Fibroblast of lung (primary cell): Measurements from ENCODE around the gene PPP1R14D. TPM values are rescaled to one million over a fixed set of nuclear protein-coding genes. Genes with fewer than 3 reads are reported as not detected.

Experiments
- DNase-seq, 2 donors: peaks; one replicate each; pipeline versions ENCODE4 v3.0.0 to v3.0.0-alpha.2; 2010; ENCODE audit warnings: low read depth in 2 of 2
- H2AFZ ChIP-seq: 2 replicates; pipeline ENCODE4 v1.5.1; 2012; ENCODE audit warnings: low read length, control low read depth, inconsistent platforms
- H3K27ac ChIP-seq: 2 replicates; pipeline ENCODE4 v1.5.1; 2011; ENCODE audit warnings: low read length, control low read depth; ENCODE audit not compliant: insufficient read depth
- H3K27me3 ChIP-seq: 2 replicates; pipeline ENCODE4 v1.5.1; 2011; ENCODE audit warnings: mild to moderate bottlenecking, low read length; ENCODE audit not compliant: control insufficient read depth, insufficient read depth
- H3K36me3 ChIP-seq: 2 replicates; pipeline ENCODE4 v1.5.1; 2011; ENCODE audit warnings: low read length; ENCODE audit not compliant: control insufficient read depth, insufficient read depth
- H3K4me1 ChIP-seq: 2 replicates; pipeline ENCODE4 v1.5.1; 2011; ENCODE audit warnings: low read length; ENCODE audit not compliant: control insufficient read depth, insufficient read depth; ENCODE audit errors: extremely low read depth
- H3K4me2 ChIP-seq: 2 replicates; pipeline ENCODE4 v1.5.1; 2011; ENCODE audit warnings: low read length, control low read depth; ENCODE audit not compliant: insufficient read depth; ENCODE audit errors: extremely low read depth
- H3K4me3 ChIP-seq, 4 experiments: fragments of 200-600 bp in 1 of 4; sonication (generic) in 1 of 4; replicated peaks in 1 of 4; 2 replicates each; pipeline ENCODE4 v1.5.1; 2011 to 2016; ENCODE audit warnings: low read length in 4 of 4, low read depth in 3 of 4, mild to moderate bottlenecking in 3 of 4, control low read depth in 2 of 4, inconsistent platforms in 1 of 4, mixed read lengths in 1 of 4; ENCODE audit not compliant: insufficient read depth in 1 of 4; ENCODE audit errors: control extremely low read depth in 1 of 4
- H3K79me2 ChIP-seq: 2 replicates; pipeline ENCODE4 v1.5.1; 2012; ENCODE audit warnings: mild to moderate bottlenecking, low read length, inconsistent platforms; ENCODE audit not compliant: control insufficient read depth, insufficient read depth
- H3K9ac ChIP-seq: 2 replicates; pipeline ENCODE4 v1.5.1; 2011; ENCODE audit warnings: mild to moderate bottlenecking, low read length, control low read depth; ENCODE audit not compliant: insufficient read depth
- H3K9me3 ChIP-seq: 2 replicates; pipeline ENCODE4 v1.5.1; 2012; ENCODE audit warnings: low read depth, low read length; ENCODE audit not compliant: control insufficient read depth, insufficient read depth
- H4K20me1 ChIP-seq: 2 replicates; pipeline ENCODE4 v1.5.1; 2011; ENCODE audit warnings: low read length; ENCODE audit not compliant: control insufficient read depth, insufficient read depth; ENCODE audit errors: extremely low read depth
- EZH2 ChIP-seq: IDR thresholded peaks from 2 replicates; pipeline ENCODE4 v1.5.1; 2012; ENCODE audit warnings: low read length, control low read depth, mild to moderate bottlenecking; ENCODE audit errors: missing control alignments
- polyA plus RNA-seq, 2 donors: library from polyadenylated mRNA; depleted of rRNA in 1 of 2; stranded (reverse) in 1 of 2; unstranded in 1 of 2; fragments of >200 nt; gene quantifications; 2 replicates each; pipeline ENCODE4 v1.2.1, GENCODE V29; 2011 to 2012; ENCODE audit warnings: missing spikeins in 1 of 2
- total RNA-seq: library from RNA; depleted of rRNA; stranded (reverse); fragments of >200 nt; gene quantifications from 2 replicates; pipeline ENCODE4 v1.2.1, GENCODE V29; 2014
- TF ChIP-seq, protein P1 (sequence below), 2 donors: IDR thresholded peaks in 1 of 2; conservative IDR thresholded peaks in 1 of 2; 1 replicate in 1 of 2; 2 replicates in 1 of 2; pipeline ENCODE4 v1.5.1; 2011 to 2012; ENCODE audit warnings: low read length in 2 of 2, control low read depth in 1 of 2, inconsistent platforms in 1 of 2, low read depth in 1 of 2, mild to moderate bottlenecking in 1 of 2

PPP1R14D gene
- total and polyA plus RNA-seq, 2 donors (not counting 1 experiment from before 2014, with no cell fraction given): not detected

DNA sequence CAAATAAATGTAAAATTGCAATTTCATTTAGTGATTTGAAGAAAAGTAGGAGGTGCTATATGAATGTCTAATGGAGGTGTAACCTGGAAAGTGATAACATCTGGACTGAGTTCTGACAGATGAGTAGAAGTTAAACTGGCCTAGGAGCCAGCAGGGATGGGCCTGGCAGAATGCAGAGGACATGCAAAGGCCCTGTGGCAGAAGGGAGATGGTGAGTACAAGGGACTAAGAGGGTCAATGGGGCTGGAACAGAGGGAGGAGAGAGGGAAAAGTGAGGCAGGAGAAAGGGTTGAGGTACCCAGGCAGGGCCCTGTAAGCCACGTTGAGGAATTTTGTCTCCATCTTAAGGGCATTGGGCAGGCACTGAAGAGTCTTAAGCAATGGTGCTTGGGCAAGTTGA, 3.4 kb upstream of the PPP1R14D start:
- no peak for DNase-seq
- TF ChIP-seq, protein P1, sequence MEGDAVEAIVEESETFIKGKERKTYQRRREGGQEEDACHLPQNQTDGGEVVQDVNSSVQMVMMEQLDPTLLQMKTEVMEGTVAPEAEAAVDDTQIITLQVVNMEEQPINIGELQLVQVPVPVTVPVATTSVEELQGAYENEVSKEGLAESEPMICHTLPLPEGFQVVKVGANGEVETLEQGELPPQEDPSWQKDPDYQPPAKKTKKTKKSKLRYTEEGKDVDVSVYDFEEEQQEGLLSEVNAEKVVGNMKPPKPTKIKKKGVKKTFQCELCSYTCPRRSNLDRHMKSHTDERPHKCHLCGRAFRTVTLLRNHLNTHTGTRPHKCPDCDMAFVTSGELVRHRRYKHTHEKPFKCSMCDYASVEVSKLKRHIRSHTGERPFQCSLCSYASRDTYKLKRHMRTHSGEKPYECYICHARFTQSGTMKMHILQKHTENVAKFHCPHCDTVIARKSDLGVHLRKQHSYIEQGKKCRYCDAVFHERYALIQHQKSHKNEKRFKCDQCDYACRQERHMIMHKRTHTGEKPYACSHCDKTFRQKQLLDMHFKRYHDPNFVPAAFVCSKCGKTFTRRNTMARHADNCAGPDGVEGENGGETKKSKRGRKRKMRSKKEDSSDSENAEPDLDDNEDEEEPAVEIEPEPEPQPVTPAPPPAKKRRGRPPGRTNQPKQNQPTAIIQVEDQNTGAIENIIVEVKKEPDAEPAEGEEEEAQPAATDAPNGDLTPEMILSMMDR (conservative IDR thresholded peaks at IDR 0.05 in 1 of 2, IDR thresholded peaks at IDR 0.05 in 1 of 2; ENCODE audit: low read depth in 1 of 2, low read length in 2 of 2): no peak
- TF ChIP-seq EZH2: no peak
- no peaks in the 10 kb centered on the region for H3K9me3 ChIP-seq
- H3K36me3 ChIP-seq: no peaks in the 10 kb centered on the region
- no peak overlapping the region for H3K27ac ChIP-seq
- H2AFZ ChIP-seq: no peak overlapping the region
- H3K4me2 ChIP-seq: no peak overlapping the region
- H3K79me2 ChIP-seq: no peaks in the 10 kb centered on the region
- H4K20me1 ChIP-seq: no peaks in the 10 kb centered on the region
- H3K9ac ChIP-seq: no peak overlapping the region
- H3K4me3 ChIP-seq: no peak overlapping the region
- H3K27me3 ChIP-seq: peaks cover under 1% of the 10 kb centered on the region
- no peaks in the 10 kb centered on the region for H3K4me1 ChIP-seq

DNA sequence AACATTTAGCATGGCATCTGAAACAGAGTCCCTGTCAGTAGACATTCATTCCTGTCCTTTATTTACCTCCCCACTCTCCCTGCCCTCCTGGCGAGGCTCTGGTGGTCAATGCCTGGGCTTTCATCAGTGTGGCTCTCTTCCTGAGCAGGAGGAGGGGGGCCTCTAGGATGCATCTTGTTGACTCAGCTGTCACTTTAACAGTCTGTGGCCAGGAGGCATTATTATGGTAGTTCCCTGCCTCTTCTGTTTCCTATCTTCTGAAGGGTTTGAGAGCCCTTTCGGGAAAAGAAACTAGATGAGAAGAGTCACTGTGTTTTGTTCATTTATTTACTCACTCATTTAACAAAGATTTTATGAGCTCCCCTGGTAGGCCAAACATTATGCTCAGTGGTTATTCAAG, 2.4 kb upstream of the PPP1R14D start:
- H3K9me3 ChIP-seq: no peaks in the 10 kb centered on the region
- no peak overlapping the region for H3K9ac ChIP-seq
- no peak overlapping the region for H2AFZ ChIP-seq
- TF ChIP-seq, protein P1 (conservative IDR thresholded peaks at IDR 0.05 in 1 of 2, IDR thresholded peaks at IDR 0.05 in 1 of 2; ENCODE audit: low read depth in 1 of 2, low read length in 2 of 2): no peak
- no peak for TF ChIP-seq EZH2
- no peaks in the 10 kb centered on the region for H3K79me2 ChIP-seq
- peaks cover 9% of the 10 kb centered on the region for H3K27me3 ChIP-seq
- H3K36me3 ChIP-seq: no peaks in the 10 kb centered on the region
- H3K4me1 ChIP-seq: no peaks in the 10 kb centered on the region
- H3K27ac ChIP-seq: no peak overlapping the region
- no peak for DNase-seq
- no peak overlapping the region for H3K4me2 ChIP-seq
- no peaks in the 10 kb centered on the region for H4K20me1 ChIP-seq
- H3K4me3 ChIP-seq: no peak overlapping the region

DNA sequence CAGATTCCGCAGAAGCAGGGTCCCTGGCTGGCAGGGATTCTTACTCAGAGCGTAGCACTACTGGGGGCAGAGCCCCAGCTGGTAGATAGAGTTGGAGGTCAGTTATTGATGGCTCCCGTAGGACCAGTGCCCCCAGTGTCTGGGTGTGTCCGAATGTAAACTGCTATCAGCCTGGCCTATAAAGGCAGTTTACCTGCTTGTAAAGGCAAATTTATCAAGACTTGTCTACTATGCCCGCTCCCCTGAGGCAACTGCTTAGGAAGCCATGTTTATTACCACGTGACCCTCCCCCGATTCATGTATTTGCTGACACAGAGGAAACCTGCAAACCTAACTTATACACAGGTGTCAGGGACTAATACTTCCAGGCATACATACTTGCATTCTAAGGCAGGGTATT, 607 bp upstream of the PPP1R14D start:
- Histone ChIP-seq H3K4me3 (no peak overlapping the region), H3K36me3 (no peaks in the 10 kb centered on the region), H2AFZ (no peak overlapping the region), H3K4me2 (no peak overlapping the region), H3K79me2 (no peaks in the 10 kb centered on the region), H3K27me3 (peaks cover 16% of the 10 kb centered on the region), H3K27ac (no peak overlapping the region), H3K4me1 (no peaks in the 10 kb centered on the region), H3K9me3 (no peaks in the 10 kb centered on the region), H4K20me1 (no peaks in the 10 kb centered on the region), H3K9ac (no peak overlapping the region)
- DNase-seq: no peak
- TF ChIP-seq, protein P1 (conservative IDR thresholded peaks at IDR 0.05 in 1 of 2, IDR thresholded peaks at IDR 0.05 in 1 of 2; ENCODE audit: low read depth in 1 of 2, low read length in 2 of 2): no peak
- TF ChIP-seq EZH2: no peak
